ENCODE data around the gene INAFM1.
"Not testable (repeated sequence)": the region's sequence is repeated elsewhere in the genome, so short reads cannot be mapped to it uniquely, and the experiment has no call there.

Gene INAFM1

GRCh38 chr19:47232422-47233211 is 42.1 kb upstream of the INAFM1 start:
- DNase-seq (ENCODE audit: insufficient read length, low spot score) = peak; percentile 75
- no peak for FAIRE-seq

GRCh38 chr19:47236072-47236675 is 38.5 kb upstream of the INAFM1 start:
- DNase-seq (ENCODE audit: insufficient read length, low spot score) (no peak), FAIRE-seq (no peak)
- TF ChIP-seq POLR2A (IDR thresholded peaks at IDR 0.05; ENCODE audit: low read depth, low read length) = no peak

More at GRCh38 chr19:47232422-47233211, 42.1 kb upstream of the INAFM1 start:
- TF ChIP-seq POLR2A (IDR thresholded peaks at IDR 0.05; ENCODE audit: low read depth, low read length) = no peak

GRCh38 chr19:47239152-47239551 is 35.5 kb upstream of the INAFM1 start:
- no peak for FAIRE-seq
- no peak for TF ChIP-seq POLR2A (IDR thresholded peaks at IDR 0.05; ENCODE audit: low read depth, low read length)
- no peak for DNase-seq (ENCODE audit: insufficient read length, low spot score)

GRCh38 chr19:47239610-47240296 is 34.9 kb upstream of the INAFM1 start:
- DNase-seq (ENCODE audit: insufficient read length, low spot score) = no peak
- TF ChIP-seq POLR2A (IDR thresholded peaks at IDR 0.05; ENCODE audit: low read depth, low read length) = no peak
- no peak for FAIRE-seq

GRCh38 chr19:47240556-47240955 is 34.1 kb upstream of the INAFM1 start:
- DNase-seq (ENCODE audit: insufficient read length, low spot score) = no peak
- no peak for FAIRE-seq
- no peak for TF ChIP-seq POLR2A (IDR thresholded peaks at IDR 0.05; ENCODE audit: low read depth, low read length)

GRCh38 chr19:47240996-47241918 is 33.4 kb upstream of the INAFM1 start:
- FAIRE-seq (no peak), DNase-seq (ENCODE audit: insufficient read length, low spot score) (peak; percentile 66)

GRCh38 chr19:47241919-47242577 is 32.6 kb upstream of the INAFM1 start:
- DNase-seq (ENCODE audit: insufficient read length, low spot score) (no peak), FAIRE-seq (no peak)
- TF ChIP-seq POLR2A (IDR thresholded peaks at IDR 0.05; ENCODE audit: low read depth, low read length) = no peak

More at GRCh38 chr19:47240996-47241918, 33.4 kb upstream of the INAFM1 start:
- no peak for TF ChIP-seq POLR2A (IDR thresholded peaks at IDR 0.05; ENCODE audit: low read depth, low read length)

GRCh38 chr19:47243364-47243775 is 31.3 kb upstream of the INAFM1 start:
- DNase-seq (ENCODE audit: insufficient read length, low spot score) (no peak), FAIRE-seq (no peak)
- no peak for TF ChIP-seq POLR2A (IDR thresholded peaks at IDR 0.05; ENCODE audit: low read depth, low read length)

GRCh38 chr19:47243776-47244547 is 30.7 kb upstream of the INAFM1 start:
- peak; percentile 85 for DNase-seq (ENCODE audit: insufficient read length, low spot score)
- no peak for TF ChIP-seq POLR2A (IDR thresholded peaks at IDR 0.05; ENCODE audit: low read depth, low read length)
- FAIRE-seq = no peak

- no peak for TF ChIP-seq POLR2A (IDR thresholded peaks at IDR 0.05; ENCODE audit: low read depth, low read length)
- DNase-seq (ENCODE audit: insufficient read length, low spot score) = no peak
- no peak for FAIRE-seq
Measured at GRCh38 chr19:47247308-47247990, 27.2 kb upstream of the INAFM1 start.

- not testable (repeated sequence) for DNase-seq (ENCODE audit: insufficient read length, low spot score); FAIRE-seq
Measured at GRCh38 chr19:47253016-47253415, 21.7 kb upstream of the INAFM1 start.

- FAIRE-seq = peak; percentile 55
- no peak for DNase-seq (ENCODE audit: insufficient read length, low spot score)
- no peak for TF ChIP-seq POLR2A (IDR thresholded peaks at IDR 0.05; ENCODE audit: low read depth, low read length)
Measured at GRCh38 chr19:47253467-47253881, 21.2 kb upstream of the INAFM1 start.
